Erythroblast (primary cell): ENCODE measurements around the gene SUPT6H.

Source experiments
- GATA1 ChIP-seq: IDR thresholded peaks from 2 replicates; pipeline ENCODE4 v1.6.1; 2011; ENCODE audit warnings: low read depth, mild to moderate bottlenecking, control low read depth, low read length, moderate library complexity
- POLR2A ChIP-seq: IDR thresholded peaks from 2 replicates; pipeline ENCODE4 v1.6.1; 2011; ENCODE audit warnings: mild to moderate bottlenecking, low read length

DNA sequence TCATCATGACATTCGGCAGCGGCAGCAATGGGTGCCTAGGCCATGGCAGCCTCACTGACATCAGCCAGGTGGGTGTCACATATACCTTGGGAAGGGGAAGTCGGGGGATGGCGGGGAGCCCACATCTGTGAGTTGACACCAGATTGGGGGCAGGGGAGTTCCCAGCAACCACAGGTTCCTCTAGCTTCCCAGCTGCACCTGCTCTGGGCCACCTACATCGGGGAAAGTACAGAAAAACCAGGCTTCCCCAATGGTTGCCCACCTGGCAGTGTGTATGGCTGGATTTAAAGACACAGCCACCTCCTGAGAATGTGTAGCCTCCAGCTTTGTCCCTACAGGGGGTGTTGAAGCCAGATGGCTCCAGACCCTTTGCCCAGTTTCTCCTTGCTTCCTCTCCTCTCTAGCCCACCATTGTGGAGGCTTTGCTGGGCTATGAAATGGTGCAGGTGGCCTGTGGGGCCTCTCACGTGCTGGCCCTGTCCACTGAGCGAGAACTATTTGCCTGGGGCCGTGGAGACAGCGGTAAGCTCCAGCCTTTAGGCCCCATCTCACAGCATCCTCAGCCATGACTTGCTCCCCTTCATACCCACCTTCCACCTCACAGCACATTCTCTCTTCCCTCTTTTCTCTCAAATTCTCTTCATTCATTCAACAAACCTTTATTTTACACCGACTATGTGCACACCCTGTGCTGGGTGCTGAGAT, 76.8 kb downstream of the SUPT6H start:
- TF ChIP-seq POLR2A (no peak), GATA1 (no peak)
